GM15510 (cell line): ENCODE measurements around the gene PAFAH1B1.

Experiments
- POLR2A ChIP-seq: IDR thresholded peaks from 3 replicates; pipeline ENCODE4 v1.6.1; 2011; ENCODE audit warnings: borderline replicate concordance; ENCODE audit not compliant: insufficient read length; ENCODE audit errors: extremely low read depth

PAFAH1B1 gene

GRCh38 chr17:2705263-2705662 is 111.8 kb downstream of the PAFAH1B1 start:
- TF ChIP-seq POLR2A = no peak

GRCh38 chr17:2705888-2706795 is 112.7 kb downstream of the PAFAH1B1 start:
- no peak for TF ChIP-seq POLR2A

- TF ChIP-seq POLR2A = no peak
Observed at GRCh38 chr17:2706911-2707510, 113.6 kb downstream of the PAFAH1B1 start.

- TF ChIP-seq POLR2A = no peak
Observed at GRCh38 chr17:2707721-2708584, 114.5 kb downstream of the PAFAH1B1 start.

GRCh38 chr17:2708585-2709182 is 115.2 kb downstream of the PAFAH1B1 start:
- TF ChIP-seq POLR2A = no peak

GRCh38 chr17:2709183-2709661 is 115.8 kb downstream of the PAFAH1B1 start:
- TF ChIP-seq POLR2A = peak; percentile 17

- TF ChIP-seq POLR2A = no peak
Observed at GRCh38 chr17:2710071-2710802, 116.8 kb downstream of the PAFAH1B1 start.

GRCh38 chr17:2710803-2711607 is 117.6 kb downstream of the PAFAH1B1 start:
- no peak for TF ChIP-seq POLR2A

GRCh38 chr17:2711608-2712299 is 118.3 kb downstream of the PAFAH1B1 start, which contains the start of gene CLUH:
Gene CLUH, minus strand, starts transcription at chr17:2711764. Its CDS starts 103 bp downstream, at chr17:2711661.
- TF ChIP-seq POLR2A = peak; percentile 79

GRCh38 chr17:2712300-2713043 is 119.0 kb downstream of the PAFAH1B1 start:
- TF ChIP-seq POLR2A = no peak

GRCh38 chr17:2713881-2714280 is 120.4 kb downstream of the PAFAH1B1 start:
- TF ChIP-seq POLR2A = no peak

- no peak for TF ChIP-seq POLR2A
Observed at GRCh38 chr17:2716649-2717048, 123.2 kb downstream of the PAFAH1B1 start.
